CD4-positive, alpha-beta T cell treated with Interferon gamma for 1 hour (primary cell): Measurements from ENCODE around the gene INPP4A.
A peak's percentile ranks its signal among the peaks of the same experiment; 100 is the strongest.

ENCODE experiments used
- DNase-seq: peaks from one replicate; pipeline ENCODE4 v3.0.0-alpha.2; 2020

INPP4A gene

DNA sequence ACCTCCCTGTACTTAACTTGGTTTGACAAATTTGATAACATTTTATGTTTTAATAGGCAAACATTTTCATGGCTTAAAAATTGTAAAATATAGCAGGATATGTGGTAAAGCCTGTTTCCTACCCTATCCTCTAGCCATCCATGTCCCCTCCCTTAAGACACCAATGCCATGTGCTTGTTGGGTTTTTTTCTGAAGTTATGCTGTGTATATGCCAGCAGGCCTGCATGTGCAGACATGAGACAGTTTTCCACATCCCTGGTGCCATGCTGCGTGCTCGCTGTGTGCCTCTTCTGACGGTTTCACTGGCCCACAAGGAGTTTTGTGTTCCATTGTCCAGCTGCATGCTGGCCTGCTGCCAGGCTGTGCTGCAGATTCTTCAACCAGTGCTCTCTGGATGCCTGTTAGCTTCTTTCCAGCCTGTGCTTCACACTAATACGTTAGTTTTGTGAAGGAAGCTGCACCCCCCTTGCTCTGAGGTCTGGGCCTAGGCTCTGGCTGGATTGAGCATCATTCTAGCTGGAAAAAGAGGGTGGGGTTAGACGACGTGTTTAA lies 16.9 kb downstream of the INPP4A start:
- DNase-seq, result no peak

- no peak for DNase-seq
These were observed 18.4 kb downstream of the INPP4A start for GRCh38 chr2:98463081-98463481.

DNA sequence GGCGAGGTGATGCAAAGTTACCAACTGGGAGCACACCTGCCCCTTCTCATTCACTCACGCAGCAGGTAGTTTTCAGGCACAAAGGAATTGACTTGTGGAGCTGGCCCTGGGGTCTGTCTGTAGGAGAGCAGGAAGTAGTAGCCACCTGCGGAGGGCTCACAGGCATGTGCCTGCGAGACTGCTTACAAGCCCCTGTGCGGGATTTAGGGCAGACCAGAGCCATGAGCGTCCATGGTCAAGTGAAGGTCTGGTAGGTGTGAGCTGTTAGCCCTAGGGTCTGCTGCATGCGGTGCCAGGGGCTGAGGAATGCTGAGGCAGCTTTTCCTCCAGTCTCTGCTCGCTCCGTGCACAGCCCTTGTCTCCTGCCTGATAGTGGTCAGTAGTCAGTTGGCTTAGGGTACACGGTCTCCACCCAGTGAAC lies 18.9 kb downstream of the INPP4A start:
- DNase-seq, result no peak

- no peak for DNase-seq
These were observed 19.5 kb downstream of the INPP4A start for GRCh38 chr2:98463988-98464771.

- no peak for DNase-seq
These were observed 20.2 kb downstream of the INPP4A start for GRCh38 chr2:98464772-98465310.

GRCh38 chr2:98465456-98466226 lies 21.0 kb downstream of the INPP4A start:
- peak; percentile 79 for DNase-seq

- DNase-seq, result no peak
These were observed 22.5 kb downstream of the INPP4A start for GRCh38 chr2:98467082-98467536.

GRCh38 chr2:98467652-98468051 lies 23.0 kb downstream of the INPP4A start:
- no peak for DNase-seq

DNA sequence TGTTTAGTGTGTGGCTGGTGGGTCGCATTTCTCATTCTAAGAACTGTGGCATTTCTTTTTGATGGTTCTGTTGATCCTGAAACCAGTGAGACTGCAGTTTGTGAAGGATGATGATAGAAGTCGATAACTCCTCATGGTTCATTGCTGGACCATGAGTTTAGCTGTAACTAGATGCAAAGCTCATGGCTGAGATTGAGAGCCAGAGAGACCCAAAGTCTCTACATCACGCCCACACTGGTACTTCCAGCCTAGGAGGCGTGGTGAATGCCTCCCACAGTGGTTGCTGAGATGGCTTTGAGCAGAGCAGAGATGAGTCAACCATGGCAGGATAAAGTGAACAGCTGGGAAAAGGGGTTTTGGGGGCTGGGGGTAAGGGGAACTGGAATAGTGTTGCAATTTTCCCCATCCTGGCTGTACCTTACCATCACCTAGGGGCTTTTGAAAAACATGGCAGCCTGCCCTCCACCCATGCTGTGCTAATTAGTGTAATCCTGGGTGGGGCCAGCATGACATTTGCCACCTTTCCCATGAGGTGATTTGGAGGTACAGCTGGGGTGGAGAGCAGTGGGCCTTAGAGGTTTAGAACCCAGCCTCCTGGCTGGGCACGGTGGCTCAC lies 24.1 kb downstream of the INPP4A start:
- no peak for DNase-seq

DNA sequence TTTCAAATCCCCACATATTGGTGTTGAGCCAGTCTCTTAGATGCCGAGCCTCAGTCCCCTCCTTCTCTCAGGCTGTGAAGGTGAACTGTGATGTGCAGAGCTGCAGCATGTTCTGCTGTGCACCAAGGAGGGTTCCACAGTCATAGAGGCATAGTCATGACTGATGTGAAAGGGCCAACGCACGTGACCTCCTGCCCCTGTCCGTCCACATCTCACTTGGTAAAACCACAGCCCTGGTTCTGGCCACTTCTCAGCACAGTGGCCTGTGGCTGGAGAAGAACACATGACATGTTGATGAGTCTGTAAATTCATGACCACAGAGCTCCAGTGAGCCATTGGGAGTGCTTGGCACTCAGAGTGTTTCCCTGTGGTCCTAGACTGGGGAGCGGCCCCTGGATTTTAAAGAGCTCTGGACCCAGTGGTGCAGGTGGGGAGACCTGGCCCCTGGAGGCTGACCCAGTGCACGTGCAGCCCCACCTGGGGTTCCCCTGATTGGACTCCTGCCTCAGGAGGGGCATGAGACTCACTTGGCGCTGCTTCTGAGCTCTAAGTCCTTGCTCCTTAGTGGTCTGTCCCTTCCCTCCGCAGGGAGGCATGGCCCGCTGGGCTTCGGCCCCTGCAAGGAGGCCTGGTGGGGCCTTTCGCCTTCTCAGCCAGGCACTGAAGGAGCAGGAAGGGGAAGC lies 25.3 kb downstream of the INPP4A start:
- no peak for DNase-seq

DNA sequence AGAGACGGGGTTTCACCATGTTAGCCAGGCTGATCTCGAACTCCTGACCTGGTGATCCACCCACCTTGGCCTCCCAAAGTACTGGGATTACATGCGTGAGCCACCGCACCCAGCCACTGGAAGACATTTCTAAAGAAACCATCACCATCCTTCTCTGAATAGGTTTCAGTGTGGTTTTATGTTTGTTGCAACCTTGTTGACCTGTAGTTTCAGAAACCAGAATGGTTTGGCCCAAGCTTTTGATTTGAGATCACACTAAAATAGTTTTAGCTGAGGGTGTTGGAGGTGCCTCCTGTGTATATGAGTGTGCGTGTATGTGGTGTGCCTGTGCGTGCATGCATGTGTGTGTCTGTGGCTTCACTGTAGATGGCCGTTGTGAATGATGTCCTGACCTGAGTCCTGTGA lies 26.2 kb downstream of the INPP4A start:
- DNase-seq, result no peak

- DNase-seq, result no peak
These were observed 26.9 kb downstream of the INPP4A start for GRCh38 chr2:98471402-98472131.

- DNase-seq, result no peak
These were observed 27.5 kb downstream of the INPP4A start for GRCh38 chr2:98472132-98472650.

DNA sequence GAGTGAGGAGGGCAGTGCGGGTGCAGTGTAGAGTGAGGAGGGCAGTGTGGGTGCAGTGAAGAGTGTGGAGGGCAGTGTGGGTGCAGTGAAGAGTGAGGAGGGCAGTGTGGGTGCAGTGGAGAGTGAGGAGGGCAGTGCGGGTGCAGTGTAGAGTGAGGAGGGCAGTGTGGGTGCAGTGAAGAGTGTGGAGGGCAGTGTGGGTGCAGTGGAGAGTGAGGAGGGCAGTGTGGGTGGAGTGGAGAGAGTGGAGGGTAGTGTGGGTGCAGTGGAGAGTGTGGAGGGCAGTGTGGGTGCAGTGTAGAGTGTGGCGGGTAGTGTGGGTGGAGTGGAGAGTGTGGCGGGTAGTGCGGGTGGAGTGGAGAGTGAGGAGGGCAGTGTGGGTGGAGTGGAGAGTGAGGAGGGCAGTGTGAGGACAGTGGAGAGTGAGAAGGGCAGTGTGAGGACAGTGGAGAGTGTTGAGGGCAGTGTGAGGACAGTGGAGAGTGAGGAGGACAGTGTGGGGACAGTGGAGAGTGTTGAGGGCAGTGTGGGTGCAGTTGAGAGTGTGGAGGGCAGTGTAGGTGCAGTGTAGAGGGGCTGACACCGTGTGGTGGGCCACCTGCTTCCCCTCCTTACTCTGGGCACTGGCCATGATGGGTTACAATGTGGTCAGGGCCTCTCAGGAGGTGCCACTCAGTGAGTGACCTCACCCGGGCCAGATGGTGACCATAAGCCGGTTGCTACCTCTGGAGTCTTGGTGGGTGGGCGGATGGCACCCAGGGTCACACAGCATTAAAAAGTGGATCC lies 28.5 kb downstream of the INPP4A start:
- no peak for DNase-seq

DNA sequence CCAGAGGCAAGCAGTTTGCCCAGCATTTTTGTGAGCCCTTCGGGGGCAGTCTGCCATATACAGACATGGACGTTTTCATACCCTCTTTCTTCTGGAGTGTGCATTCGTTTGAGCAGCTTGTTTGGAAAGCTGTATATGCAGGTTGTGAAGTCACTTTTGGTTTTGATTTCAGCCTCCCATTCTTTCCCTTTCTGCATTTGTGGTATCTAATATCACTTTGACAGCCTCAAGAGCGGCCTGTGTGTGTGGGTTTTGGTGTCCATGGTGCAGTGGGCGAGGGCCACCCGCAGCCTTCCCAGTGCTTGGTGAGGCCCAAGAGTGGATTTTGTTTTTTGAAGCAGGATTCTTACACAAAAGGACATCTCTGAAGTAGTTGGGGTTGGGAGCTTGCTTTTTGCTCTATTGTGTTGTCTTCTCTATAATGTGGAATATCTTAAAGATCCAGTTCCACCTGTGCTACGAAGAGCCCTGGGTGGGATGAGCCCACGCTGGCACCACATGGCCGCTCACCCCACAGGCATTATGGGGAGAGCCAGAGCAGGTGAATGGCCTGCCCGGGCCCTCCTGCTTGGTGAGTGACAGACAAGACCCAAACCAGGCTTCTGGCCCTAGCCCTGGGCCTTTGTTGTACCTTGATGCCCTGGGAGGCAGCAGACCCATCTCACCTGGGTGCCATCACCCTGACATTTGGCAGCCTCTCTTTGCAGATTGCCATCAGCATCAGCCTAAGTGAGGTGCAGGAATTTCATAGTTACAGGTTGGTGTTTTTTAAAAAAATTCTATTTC lies 29.5 kb downstream of the INPP4A start:
- DNase-seq, result no peak

GRCh38 chr2:98474979-98475632 lies 30.4 kb downstream of the INPP4A start:
- DNase-seq, result no peak

DNA sequence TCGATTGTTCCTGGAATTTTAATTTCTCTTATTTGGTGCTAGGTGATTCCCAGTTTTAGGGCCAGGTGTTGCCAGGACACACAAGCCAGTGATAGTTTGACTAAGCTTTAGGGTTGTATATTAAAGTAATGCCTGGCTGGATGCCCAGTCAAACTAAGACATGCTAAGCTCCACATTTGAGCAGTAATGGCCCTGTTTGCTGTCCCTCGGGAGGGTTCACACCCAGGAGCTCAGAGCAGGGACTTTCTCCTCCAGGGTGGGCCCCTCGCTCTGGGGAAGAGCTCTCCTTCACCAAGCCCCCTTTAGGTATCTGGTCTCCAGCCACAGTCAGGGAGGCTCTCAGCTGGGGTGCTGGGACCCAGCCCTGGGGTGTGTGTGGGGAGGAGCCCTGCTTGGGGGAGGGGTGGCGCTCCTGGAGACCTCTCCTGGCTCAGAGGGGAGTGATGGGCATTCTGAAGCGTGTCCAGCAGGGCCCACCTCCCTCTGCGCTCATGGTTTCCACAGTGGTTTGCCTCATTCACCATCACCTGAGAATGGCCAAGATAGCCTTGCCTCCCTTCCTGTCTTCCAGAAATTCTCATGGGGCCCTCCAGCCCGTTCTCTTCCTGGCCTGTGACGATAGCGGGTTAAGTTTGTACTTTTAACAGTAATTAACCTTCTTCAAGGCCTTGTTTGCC lies 31.7 kb downstream of the INPP4A start:
- no peak for DNase-seq

- DNase-seq, result no peak
These were observed 32.4 kb downstream of the INPP4A start for GRCh38 chr2:98477036-98477435.

DNA sequence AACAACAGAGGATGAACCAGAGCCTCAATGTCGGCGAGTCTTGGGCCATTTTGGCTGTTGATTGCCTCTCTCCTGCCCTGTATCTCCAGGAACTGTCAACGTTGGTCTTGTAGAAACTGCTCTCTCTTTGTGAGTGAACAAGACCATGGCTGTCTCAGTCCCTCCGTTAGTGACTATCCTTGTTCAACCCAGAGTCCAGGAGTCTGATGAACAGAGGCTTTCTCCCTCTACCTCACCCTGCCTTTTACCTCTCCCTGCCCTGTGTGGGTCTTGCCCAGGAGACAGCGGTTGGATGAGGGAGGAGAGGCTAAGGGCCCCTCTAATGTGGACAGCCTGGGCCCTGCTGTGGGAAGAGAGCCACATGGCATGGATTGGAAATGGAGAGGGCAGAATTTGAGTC lies 32.8 kb downstream of the INPP4A start:
- no peak for DNase-seq
